HG03159 (cell line): Measurements from ENCODE around the gene RTN4R.

Experiments used
- ATAC-seq: cut with Tn5 transposase; IDR thresholded peaks from one replicate; pipeline ENCODE4 v1.9.1; 2021; ENCODE audit warnings: mild to moderate bottlenecking, moderate library complexity; ENCODE audit not compliant: unreplicated experiment

Gene RTN4R

DNA sequence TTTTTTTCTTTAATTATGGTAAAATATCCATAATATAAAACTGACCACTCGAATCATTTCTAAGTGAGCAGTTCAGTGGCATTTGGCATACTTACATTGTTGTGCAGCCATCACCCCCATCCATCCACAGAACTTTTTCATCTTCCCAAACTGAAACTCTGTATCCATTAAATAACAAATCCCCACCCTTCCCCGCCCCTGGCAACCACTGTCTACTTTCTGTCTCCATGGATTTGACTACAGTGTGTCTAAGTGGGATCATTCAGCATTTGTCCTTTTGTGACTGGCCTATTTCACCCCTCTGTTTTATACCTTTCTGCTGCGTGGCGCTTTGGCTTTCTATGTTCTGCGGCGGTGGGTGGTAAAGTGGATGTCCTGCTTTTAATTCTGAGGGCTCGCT lies 49.1 kb downstream of the RTN4R start:
- ATAC-seq = no peak

DNA sequence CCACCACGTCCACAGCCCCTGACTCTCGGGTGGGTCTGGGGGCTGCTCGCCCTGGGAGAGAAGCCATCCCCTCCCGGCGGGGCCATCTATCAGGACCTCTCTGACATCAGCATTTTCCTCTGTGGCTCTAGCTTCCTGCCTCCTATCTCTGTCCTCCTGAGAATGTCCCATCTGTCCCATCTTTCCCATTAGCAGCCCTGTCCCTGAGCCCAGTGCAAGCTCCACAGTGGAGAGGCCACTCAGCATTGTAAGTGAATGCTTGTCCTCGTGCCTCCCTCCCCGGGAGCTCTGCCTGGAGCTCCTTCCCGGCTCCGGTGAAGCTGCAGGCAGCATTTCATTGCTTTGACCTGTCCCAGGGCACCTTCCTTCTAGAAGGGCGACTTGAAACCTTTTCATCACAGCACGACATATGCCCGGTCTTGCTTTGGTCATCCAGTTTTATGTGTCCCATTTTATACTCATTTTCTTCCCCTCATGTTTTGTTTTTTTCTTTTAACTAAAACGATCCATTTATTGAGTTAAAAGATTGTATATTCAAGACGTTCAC lies 49.7 kb downstream of the RTN4R start:
- ATAC-seq = no peak

DNA sequence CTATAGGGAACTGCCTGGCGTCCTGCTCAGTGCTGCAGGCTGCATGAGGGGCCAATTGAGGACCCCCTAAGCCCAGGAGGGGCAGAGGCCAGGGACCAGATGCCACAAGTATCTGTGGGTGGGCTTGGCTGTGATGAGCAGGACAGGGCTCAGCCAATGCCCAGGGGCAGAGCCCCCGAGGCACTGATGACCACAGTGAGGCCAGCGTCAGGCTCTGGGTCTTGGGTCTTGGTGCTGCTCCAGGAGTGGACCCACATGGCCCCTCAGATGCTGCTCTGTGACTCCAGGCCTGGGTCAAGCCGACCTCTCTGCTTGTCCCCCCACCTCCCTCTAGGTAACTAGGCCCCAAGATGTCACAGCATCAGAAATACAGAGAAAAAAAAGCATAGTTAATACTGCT lies 50.6 kb downstream of the RTN4R start:
- no peak for ATAC-seq

DNA sequence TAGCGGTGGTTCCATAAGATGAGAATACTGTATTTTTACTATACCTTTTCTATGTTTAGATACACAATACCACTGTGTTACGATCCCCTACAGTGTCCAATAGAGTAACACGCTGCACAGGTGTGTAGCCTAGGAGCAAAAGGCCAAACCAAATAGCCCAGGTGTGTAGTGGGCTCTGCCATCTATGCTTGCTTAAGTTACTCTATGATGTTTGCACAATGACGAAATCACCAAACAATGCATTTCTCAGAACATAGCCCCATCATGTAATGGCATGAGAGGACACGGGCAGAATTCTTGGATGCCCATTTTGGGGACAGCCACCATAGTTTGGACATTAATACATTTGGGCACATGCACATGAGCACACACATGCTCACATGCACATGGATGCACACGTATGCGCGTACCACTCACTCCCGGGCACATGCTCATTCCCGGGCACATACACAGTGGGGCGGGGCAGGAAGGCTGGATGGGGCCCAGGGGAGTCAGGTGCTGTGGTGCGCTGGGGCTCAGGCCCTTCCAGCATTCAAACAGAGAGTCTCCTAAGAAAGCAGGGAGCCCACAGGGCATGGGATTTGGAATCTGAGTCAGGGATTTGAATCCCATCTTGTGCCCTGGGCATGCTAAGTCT lies 51.1 kb downstream of the RTN4R start:
- ATAC-seq = no peak

DNA sequence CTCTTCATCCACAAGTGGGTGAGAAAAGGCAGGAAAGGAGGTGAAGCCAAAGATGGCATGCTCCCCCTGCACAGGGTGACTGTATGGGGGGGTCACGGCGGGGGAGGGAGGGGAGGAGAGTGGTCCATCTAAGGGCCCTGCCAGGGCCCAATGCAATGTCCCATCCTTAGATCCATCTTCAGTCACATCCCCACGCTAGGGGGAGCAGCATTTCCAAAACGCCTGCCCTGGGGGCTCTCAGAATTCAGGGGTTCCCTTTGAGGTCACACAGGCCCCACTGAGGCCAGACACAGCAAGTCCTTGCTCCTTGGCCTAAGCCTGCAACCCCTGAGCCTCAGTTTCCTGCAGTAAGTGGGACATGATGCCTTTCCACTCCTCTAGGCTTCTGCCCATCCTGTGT lies 52.4 kb downstream of the RTN4R start:
- no peak for ATAC-seq

DNA sequence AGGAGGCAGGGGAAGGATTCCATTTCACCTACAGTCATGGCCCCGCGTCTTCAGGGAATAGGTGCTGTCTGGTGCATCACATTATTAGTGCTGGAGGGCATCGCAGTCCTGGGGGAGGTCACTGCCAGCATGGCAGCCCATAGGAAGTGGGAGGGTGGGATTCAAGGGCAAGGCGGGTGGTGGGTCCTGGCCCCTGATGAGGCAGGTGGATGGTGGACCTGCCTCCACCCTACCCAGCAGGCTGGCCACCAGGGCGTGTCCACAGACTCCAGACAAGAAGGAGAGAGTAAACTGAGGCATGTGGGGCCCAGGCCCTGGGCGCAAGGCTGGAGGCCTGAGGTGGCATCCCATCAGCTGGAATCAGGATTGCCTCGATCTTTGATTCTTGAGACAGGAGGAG lies 53.3 kb downstream of the RTN4R start:
- ATAC-seq = no peak

DNA sequence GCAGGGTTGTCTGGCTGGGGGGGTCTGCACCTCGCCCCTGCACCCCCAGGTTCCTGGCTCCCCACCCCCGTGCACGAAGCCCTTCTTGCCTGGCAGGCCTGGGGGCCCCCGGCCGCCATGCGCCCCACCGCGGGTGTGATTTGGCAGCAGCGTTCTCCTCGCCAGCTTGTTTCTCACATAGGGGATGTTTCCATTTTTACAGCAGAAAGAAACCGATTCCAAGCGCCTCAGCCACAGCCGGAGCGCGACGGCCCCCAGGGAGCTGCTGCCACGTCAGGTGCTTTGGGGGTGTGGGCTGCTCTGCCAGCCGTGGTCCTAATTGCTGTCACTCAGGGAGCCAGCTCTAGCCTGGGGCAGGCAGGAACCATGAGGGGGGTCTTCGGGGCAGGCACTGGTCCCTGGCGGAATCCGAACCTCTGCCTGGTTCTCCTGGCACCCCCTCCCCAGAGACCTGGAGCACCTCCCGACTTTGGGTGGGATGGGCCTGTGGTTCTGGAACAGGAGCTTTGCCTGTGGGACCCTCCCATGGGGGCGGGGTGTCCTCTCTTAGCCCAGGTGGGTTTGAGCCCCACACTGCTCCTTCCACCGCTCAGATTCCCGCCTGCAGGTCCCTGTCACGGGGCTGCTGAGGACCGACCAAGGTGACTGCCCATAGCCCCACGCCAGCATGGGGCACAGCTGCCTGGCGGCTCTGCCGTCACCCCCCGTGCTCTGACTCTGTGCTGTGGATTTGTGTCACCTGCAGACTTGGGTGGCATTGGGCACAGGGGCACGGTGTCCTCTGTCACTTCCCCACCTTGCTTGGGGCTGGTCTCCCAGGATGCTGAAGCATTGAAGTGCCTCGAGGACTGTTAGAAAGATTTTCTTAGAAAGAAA lies 54.0 kb downstream of the RTN4R start:
- no peak for ATAC-seq

DNA sequence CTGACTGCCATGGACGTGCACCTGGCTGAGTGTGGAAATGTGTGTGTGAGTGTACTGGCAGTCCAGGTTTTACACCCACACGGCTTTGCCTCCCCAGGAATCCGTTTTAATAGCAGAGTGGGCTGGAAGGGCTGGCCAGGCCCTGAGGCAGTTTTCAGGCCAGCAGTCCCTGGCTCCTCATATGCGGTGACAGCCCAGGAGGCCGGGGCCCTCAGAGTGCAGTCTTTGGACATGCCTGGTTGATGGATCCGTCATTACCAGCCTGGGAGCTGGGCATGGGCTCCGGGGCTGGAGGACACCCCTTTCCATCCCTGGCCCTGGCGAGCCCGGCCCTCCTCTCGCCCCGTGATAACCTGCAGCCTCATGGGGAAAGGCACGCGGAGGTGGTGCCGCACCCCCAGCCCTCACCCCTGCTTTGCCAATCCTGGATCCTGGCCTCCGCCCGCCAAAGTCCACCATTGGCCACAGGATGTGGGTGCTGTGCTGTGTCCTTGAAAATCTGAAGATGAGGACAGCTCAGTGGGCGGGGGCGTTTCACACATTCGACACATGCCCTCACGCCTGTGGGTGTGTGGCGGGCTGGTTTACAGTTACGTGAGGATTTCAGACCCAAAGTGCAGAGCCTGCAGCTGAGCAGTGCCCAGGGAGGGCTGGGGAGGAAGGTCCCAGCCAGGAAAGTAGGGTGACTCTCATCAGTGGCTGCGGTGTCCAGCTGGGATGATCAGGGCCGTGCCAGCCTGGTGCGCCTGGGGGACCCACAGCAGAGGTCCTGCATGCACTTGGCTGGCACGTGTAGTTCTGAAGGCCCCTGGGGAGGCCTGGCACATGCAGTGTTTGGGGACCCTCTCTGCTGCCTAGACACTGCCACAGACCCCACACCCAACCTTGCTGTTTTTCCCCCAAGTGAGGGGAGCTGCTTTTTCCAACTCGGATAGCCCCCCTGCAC lies 55.1 kb downstream of the RTN4R start:
- ATAC-seq = no peak

DNA sequence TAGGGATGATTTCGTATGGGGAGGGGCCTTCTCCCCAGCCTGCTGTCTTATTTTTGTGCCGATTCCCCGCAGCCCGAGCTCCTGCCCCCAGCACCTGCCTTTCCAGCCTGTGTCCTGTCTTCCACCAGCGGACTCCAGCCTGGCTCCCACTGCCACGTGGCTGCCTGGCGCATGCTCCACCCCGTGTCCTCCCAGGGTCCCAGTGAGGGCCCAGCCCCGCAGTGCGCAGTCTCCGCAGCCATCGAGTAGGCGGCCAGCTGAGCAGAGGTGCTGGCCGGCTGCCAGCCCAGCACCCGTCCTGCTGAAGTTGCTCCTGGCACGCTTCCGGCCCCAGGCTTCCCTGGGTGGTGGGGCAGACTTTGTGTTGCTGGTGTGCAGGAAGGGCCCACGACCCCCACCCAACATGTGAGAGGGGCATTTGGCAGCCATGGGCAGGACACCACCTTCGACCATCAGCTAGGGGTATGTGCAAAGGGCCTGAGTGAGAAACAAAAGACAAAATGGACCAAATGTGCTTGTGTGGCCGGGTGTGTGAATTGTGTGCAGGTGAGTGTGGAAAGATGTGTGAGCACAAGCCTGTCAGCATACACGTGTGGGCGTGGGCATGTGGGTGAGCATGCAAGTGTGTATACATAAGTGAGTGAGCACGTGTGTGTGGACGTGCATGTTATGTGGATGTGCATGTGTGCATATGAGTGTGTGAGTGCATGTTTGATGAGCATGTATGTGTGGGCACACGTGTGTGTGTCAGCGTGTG lies 55.9 kb downstream of the RTN4R start:
- no peak for ATAC-seq

DNA sequence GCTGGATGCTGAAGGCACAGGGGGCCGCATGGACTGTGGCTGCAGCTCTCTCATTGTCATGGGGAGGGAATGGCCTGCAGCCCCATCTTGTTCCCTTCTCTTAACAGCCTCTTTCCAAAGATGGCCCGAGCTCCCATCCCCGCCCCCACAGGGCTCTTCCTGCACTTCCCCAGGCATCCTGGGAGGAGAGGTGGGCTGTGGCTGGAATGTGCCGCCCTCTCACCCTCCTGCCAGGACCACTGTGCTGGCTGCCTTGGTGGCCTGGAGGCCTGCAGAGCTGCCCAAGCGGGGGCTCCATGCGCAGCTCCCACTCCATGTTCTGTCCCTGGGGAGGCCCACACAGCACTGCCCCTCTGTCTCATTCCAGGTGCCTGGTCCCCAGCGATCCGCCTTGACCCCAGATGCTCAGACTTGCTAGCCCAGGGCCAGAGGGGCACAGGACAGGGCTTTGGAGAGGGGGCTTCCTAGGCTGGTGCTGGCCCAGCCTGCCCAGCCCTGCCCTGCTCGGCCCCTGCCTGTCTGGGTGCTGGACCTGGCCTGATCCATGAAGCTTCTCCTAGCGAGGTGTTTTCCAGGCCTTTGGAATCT lies 56.6 kb downstream of the RTN4R start:
- ATAC-seq = no peak

DNA sequence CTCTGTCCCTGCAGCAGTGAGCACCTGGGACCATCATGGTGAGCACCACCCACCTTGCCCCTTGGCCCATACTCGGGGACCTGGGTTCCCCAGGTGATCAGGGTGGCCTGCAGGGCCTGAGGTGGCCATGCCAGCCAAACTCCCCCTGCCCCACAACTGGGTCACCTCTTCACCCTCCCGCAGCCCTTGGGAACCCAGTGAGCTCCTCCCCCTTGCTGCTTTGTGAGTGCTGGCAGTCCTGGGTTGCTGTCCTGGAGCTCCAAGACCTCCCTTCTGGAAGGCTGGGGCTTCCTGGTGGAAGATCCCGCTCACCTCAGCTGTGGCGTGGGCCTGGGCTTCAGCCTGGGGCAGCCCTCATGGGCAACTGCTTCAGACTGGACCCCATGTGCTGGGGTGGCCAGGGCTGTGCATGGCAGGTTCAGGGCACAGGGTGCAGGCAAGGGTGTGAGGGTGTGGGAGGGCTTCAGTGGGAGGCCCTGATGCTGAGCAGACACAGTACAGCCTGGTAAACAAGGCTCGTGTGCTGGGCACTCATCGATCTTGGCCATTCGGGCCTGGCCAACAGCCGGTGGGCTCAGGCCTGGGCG lies 57.6 kb downstream of the RTN4R start:
- no peak for ATAC-seq

DNA sequence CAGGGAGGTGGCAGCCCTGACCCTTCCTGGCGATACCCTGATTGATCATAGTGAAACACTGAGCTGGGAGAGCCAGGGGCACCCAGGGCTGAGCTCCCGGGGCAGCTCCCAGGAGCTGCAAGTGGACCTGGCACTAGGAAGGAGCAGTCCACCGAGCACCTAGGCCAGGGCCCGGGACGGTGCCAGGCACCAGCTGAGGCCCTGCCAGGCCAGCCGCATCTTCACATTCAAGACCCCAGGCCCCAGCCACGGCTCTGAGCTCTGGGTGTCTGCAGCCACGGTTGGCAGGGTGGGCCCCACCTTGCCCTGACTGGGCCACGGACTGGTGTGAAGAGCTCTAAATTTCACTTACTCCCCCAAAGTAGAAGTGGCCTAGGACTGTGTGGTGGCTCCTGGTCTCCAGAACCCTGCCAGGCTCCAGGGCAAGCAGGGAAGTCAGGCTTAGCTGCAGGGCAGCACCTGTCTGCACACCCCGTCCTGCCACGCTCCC lies 58.3 kb downstream of the RTN4R start:
- ATAC-seq = no peak

DNA sequence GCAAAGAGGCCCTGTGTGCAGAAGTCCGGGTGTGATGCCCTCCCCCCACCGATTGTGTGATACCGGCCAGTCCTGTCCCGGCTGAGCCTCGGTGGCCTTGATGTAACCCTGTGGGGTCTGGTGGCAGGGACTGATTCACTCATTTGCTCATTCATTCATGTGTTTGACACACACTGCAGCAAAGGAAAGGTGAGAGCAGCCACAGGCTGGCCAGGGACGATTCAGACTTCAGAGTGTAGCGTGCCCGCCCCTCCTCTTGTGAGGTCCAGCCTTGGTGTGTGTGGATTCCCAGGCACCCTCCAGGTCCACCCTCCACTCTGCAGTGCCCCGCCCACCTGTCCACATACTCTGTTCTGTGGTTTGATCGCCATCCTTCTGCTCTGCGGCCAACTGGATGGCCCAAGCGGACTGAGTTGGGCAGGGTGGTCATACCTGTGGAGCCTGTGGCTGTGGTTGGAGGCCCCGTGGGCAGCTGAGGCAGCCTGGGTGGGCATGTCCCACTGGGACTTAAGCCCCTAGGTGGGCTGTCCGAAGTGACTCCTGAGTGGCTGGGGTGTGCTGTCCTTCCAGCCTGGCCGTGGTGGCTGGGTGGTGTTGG lies 59.3 kb downstream of the RTN4R start:
- ATAC-seq = no peak

DNA sequence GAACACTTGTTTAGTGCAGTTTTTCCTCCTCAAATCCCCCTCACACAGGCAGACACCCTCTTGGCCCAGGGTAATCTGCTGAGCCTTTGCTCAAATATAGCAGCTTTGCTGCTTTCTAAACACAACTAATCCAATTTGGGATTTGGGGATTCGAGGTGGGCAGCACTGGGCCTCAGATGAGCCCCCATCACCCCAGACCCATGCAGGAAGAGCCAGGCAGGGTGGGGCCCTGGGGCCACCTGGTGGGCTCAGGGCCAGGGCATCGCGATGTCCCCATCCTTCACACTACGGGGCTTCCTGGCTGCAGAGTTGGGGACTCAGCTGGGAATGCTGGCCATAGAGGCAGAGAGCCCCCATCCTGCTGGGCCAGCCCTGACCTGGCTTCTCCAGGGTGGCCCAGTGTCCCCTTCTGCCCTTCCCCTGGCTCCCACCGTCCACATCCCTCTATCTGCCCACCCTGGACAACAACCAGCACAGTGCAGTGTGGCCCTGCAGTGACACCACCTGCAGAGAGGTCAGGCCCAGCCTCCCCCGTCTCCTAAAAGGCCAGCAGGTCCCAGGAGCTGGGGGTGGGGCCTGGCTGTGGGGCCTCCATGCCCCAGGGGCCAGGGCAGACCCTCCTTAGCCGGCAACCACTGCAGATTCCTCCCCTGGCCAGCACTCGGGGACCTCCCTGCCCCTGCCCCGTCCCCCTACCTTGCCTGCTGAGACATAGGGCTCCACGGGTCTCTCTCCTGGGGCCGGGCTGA lies 60.7 kb downstream of the RTN4R start:
- no peak for ATAC-seq

DNA sequence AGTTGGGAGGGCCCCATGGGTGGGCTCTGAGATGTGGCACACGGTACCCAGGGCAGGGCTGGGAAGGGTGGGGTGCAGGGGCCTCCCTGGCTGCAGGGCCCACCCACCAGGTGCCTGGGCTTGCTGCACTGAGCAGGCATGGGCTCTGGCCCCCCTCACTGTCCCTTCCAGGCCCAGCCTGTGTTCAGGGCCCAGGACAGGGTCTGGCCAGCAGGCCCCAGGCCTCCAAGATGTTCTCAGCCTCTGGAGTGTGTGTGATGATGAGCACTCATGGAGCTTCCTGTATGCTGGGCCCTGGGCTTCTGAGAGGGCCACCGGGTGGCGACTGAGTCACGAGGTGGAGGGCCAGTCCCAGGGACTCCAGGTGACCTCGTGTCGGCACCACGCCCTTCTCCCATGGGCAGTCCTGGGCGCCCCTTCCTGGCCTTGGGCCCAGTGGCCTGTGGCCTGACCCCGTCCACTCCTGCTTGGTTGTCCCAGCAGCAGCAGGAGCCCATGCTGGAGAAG lies 61.4 kb downstream of the RTN4R start:
- no peak for ATAC-seq

DNA sequence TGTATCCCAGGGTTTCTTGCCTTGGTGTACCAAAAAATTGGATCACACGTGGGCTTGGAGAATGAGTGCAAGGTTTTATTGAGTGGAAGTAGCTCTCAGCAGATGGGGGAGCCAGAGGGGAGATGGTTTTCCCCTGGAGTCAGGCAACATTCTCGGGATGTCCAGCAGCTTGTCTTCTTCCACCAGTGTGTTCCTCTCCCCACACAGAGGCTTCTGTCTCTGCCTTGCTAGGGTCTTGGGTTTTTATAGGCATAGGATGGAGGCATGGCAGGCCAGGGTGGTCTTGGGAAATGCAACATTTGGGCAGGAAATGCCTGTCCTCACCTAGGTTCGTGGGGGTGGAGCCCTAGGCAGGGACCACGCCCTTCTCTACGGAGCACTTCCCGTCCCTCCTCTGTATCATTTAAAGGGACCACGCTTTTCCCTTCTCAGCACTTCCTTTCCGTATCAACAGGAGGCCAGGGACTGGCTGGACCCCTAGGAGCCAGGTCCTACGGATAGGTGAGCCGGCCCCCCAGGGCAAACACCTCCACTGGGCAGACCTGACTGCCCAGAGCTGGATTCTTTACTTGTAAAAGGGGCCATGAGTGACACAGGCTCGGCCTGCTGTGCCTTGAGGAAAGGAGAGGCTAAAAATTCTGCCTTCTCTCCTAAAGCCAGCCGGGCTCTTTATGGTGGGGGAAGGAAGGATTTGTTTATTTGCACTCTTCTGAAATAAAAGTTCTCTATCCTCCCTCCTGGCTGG lies 62.0 kb downstream of the RTN4R start:
- no peak for ATAC-seq

DNA sequence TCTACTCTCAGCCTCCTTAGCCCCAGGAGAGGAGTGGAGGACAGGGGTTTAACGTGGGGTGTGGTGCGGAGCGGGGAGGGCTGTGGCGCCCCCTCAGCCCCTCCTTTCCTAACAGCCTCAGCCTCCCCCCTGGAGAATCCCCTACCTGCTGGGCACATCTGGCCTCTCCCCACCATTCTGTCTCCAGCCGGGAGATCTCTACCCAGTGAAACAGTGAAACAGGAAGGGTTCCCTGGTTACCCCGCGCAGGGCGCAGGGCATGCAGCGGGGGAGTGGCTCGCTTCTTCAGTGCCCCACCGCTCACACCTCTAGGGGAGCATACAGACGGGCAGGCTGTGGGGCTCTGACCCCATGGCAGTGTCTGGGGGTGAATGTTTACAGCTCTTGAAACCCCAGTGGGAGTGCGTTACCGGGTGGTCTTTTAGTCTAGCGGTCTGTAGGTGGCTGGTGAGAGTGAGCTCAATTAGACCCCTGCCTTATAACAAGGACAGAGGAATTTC lies 62.6 kb downstream of the RTN4R start:
- no peak for ATAC-seq
